Right ventricle myocardium inferior (tissue), 1 donor: ENCODE results near the gene ZNF560. TPM values are rescaled to one million over a fixed set of nuclear protein-coding genes. Genes with fewer than 3 reads are reported as not detected.

Experiments
- ATAC-seq: fragments of 200-7000 bp; cut with Tn5 transposase; one replicate; pipeline ENCODE4 v1.9.1; 2020; ENCODE audit warnings: mild to moderate bottlenecking, moderate library complexity
- DNase-seq: peaks from one replicate; pipeline ENCODE4 v3.0.0; 2021; ENCODE audit errors: missing footprints
- intact Hi-C: fragments of 100-400 bp; cut with DNase I; formaldehyde crosslinking; loops from one replicate; pipeline ENCODE4 v1.11.0; 2022
- total RNA-seq: library from RNA; stranded (reverse); fragmentation: NEBNext Ultra II Directional; extraction: Animal tissue kit (Norgen Biotek cat#: 25700); gene quantifications from one replicate; pipeline ENCODE4 v1.2.1, GENCODE V29; 2021
- donor health status: DM: no; HTN: yes; CAD: no; lungs with severe emphysema.

Gene ZNF560
- total RNA-seq, 1 donor from 2014 or later = not detected

- intact Hi-C loops = no loop called here
- ATAC-seq = no peak
- no peak for DNase-seq
Observed at GRCh38 chr19:9456018-9456689, 42.3 kb downstream of the ZNF560 start.

GRCh38 chr19:9453953-9454352 is 44.5 kb downstream of the ZNF560 start:
- intact Hi-C loops = no loop called here
- no peak for DNase-seq
- ATAC-seq = no peak

GRCh38 chr19:9445037-9445436 is 53.4 kb downstream of the ZNF560 start:
- intact Hi-C loops = no loop called here
- no peak for DNase-seq
- ATAC-seq = no peak

GRCh38 chr19:9436358-9436757 is 62.1 kb downstream of the ZNF560 start:
- DNase-seq = no peak
- no peak for ATAC-seq
- intact Hi-C loops = loop anchor here (5.0 to 10.0 kb wide), 4 partner anchors 101 to 358 kb away; partner anchors contain the start of genes ZNF121, ZNF317 and ZNF426

GRCh38 chr19:9435279-9436268 is 62.8 kb downstream of the ZNF560 start, which contains the start of gene ZNF266:
Gene ZNF266 (minus strand): TSS chr19:9435573. CDS start chr19:9420089, 15,484 bp downstream.
- DNase-seq (peak; percentile 93), ATAC-seq (peak; percentile 93)
- intact Hi-C loops = loop anchor here (2.0 to 10.0 kb wide), 5 partner anchors 102 to 359 kb away; partner anchors contain the start of genes ZNF121, ZNF317 and ZNF426

GRCh38 chr19:9431475-9431874 is 66.9 kb downstream of the ZNF560 start:
- intact Hi-C loops = loop anchor here (10.0 kb wide), 3 partner anchors 153 to 363 kb away; partner anchors contain the start of genes ZNF121 and ZNF317
- ATAC-seq (no peak), DNase-seq (no peak)

- ATAC-seq (peak; percentile 9), DNase-seq (no peak)
- intact Hi-C loops = loop anchor here (10.0 kb wide), 3 partner anchors 154 to 364 kb away; partner anchors contain the start of genes ZNF121 and ZNF317
Observed at GRCh38 chr19:9430444-9430843, 68.0 kb downstream of the ZNF560 start.

GRCh38 chr19:9427941-9428340 is 70.5 kb downstream of the ZNF560 start:
- DNase-seq (no peak), ATAC-seq (no peak)
- intact Hi-C loops = no loop called here

Other genes with a start within 250 kb of the ZNF560 start
- not detected for gene OR7E24, start 247.7 kb downstream of the ZNF560 start, total RNA-seq
- 3.5 TPM for gene ZNF699, start 188.8 kb downstream of the ZNF560 start, total RNA-seq
- 16.6 TPM for gene ZNF559, start 174.4 kb downstream of the ZNF560 start, total RNA-seq
- 2.3 TPM for gene ZNF177, start 135.6 kb downstream of the ZNF560 start, total RNA-seq
- 7.2 TPM for gene ZNF266, start 63.0 kb downstream of the ZNF560 start, total RNA-seq
- gene ZNF426, start 40.0 kb upstream of the ZNF560 start, total RNA-seq = 12.4 TPM
- gene ZNF121, start 85.9 kb upstream of the ZNF560 start, total RNA-seq = 20.7 TPM
- gene ZNF561, start 122.6 kb upstream of the ZNF560 start, total RNA-seq = 20.3 TPM
- 21.7 TPM for gene ZNF562, start 176.5 kb upstream of the ZNF560 start, total RNA-seq